CD4-positive, alpha-beta T cell treated with Interleukin-6 at 100 ng/mL for 8 hours (primary cell): ENCODE results near the gene PUM1.
"Not testable (repeated sequence)": the region's sequence is repeated elsewhere in the genome, so short reads cannot be mapped to it uniquely, and the experiment has no call there.

Experiments used
- DNase-seq: peaks from one replicate; pipeline ENCODE4 v3.0.0-alpha.2; 2020; ENCODE audit warnings: mixed read lengths, low spot score

The PUM1 gene

DNA sequence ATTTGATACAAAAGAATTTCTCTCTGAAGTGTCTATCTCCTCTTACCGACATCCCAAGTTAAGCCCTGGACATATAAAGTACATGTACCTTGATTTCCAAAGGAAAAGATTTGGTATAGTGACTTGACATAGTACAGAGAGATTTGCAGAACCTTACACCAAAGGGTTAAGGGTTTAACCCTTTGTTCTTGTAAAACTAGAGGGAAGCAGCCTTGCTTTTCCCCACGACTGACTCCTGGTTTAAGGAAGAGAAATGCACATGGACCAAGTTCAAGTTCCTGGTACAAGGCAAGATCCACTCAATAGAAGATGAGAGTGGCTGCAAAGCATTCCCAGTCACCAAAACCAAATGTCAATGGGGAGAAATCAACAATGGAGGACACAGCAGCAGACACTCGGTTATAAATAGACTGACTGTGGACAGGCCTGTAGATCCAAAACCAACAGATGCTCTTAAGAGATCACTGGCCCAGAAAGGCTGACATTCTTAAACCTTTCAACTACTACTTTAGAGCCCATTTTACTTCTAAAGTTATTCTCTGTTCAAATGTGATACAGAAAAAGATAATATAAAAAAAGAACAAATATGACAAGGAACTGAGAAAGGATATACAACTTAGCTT lies 69.4 kb downstream of the PUM1 start:
- no peak for DNase-seq

DNA sequence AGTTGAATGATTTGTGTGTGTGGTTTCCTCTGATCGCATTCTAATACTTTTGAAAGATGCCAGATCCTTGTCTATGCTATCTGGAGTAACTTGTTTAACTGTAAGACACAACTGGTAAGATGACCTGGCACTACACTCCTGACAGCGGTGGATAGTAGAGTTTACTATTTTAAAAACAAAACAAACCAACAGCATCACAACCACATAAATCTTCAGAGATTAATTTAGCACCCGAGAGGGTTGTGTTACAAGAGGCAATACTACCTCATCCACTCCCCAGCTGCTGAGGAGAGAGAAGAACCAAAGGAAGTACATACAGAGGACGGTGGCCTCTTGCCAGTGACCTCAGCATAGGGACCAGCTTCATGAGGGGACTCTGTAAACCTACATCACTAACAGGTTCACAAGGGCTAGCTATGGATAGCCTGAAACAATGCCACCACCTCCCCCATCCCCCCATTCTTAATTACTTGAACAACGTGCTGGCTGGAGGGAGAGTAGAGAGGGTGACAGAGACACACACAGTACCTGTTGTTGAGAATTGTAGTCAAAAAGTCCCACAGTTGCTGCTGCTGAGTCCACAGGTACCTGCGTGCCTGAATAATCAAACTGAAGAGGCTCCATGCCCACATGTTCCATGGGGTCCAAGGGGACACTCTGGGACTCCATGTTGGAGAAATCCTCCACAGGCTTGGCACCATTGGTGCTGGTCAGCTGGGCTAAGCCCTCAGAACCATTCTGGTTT lies 73.5 kb downstream of the PUM1 start:
- no peak for DNase-seq

DNA sequence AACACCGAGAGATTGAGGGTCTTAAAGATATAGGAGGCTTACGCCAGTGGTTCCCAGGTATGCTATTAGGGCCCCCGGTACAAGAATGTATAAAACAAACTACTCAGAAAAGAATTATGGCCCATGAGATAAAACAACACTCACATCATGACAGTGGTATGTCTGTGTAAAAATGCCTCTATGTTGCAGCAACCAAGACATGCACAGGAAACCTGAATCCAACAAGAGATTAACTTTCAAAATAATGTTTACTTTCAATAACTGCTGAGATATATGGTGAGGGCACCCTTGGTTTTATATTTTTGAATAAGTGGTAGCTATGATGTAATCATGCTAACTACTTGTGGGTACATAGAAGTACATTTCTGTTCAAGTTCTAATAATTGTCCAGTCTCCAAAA lies 74.9 kb downstream of the PUM1 start:
- DNase-seq: no peak

GRCh38 chr1:30988045-30988444 lies 77.5 kb downstream of the PUM1 start:
- DNase-seq: no peak

GRCh38 chr1:30986755-30987154 lies 78.8 kb downstream of the PUM1 start:
- no peak for DNase-seq

- no peak for DNase-seq
These were observed 80.5 kb downstream of the PUM1 start for GRCh38 chr1:30984991-30985503.

DNA sequence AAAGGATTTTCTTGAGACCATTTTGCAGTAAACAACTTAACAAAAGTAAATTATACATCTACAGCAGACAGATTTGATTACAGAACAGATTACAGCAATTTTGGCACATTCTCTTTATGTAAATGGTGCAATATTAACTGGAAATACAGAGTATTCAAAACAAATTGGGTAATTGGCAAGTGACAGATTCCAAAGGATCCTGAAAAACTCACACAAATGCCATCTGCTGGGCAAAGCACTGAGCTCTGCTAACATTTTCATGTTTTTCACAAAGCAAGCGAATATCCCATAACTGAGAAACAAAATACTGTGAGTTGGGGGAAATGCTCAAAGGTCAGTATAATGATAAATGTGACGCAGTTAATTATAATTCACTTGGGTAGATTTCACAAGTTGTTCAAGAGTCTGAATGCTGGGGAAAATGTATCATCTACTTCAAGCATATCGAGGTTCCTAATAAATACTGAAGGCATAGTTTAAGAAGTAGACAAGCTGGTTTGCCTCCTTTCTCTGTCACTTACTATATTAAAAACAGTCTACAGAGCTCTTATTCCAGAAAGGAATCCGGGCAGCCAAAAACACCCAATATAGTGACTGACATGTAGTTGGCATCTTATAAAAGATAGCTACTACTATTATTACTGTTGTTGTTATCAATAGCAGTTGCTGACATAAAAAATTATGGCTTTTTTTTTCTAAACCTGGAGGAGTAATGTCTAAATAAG lies 81.2 kb downstream of the PUM1 start:
- no peak for DNase-seq

GRCh38 chr1:30982937-30983336 lies 82.6 kb downstream of the PUM1 start:
- DNase-seq: no peak

- DNase-seq: no peak
These were observed 83.1 kb downstream of the PUM1 start for GRCh38 chr1:30982431-30982830.

GRCh38 chr1:30981172-30981571 lies 84.3 kb downstream of the PUM1 start:
- no peak for DNase-seq

DNA sequence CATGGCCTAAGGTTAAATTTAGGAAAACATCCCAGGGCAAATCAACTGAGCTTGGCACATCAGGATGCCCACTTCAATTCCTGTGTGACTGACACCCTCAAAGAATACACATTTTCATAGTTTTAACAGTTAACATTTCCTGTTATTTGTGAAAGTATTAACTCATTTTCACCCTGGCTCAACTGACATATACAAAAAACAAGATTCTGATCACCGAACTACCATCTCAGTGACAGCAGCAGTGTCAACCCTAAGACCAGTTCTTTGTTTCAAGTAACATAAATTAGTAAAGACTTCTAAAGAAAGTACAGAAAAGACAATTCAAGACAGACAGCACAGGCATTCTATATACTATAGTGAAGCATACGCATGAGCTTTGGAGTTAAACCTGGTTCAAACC lies 88.0 kb downstream of the PUM1 start:
- DNase-seq: no peak

GRCh38 chr1:30977105-30977504 lies 88.4 kb downstream of the PUM1 start:
- DNase-seq: no peak

- DNase-seq: no peak
These were observed 89.4 kb downstream of the PUM1 start for GRCh38 chr1:30976143-30976542.

DNA sequence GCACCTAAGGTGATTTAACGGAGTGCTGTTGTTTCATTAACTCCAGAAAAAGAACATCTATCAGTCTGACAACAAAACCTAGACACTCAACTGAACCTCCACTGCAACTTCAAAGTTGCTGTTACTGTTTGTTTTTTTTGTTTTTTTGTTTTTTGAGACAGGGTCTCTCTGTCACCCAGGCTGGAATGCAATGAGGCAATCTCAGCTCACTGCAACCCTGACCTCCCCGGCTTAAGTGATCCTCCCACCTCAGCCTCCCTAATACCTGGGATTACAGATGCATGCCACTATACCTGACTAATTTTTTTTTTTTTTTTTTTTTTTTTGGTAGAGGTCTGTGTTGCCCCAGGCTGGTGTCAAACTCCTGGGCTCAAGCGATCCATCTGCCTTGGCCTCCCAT lies 90.3 kb downstream of the PUM1 start:
- DNase-seq: no peak

GRCh38 chr1:30974536-30974935 lies 91.0 kb downstream of the PUM1 start:
- DNase-seq: no peak

- DNase-seq: not testable (repeated sequence)
These were observed 93.2 kb downstream of the PUM1 start for GRCh38 chr1:30972349-30972748.

DNA sequence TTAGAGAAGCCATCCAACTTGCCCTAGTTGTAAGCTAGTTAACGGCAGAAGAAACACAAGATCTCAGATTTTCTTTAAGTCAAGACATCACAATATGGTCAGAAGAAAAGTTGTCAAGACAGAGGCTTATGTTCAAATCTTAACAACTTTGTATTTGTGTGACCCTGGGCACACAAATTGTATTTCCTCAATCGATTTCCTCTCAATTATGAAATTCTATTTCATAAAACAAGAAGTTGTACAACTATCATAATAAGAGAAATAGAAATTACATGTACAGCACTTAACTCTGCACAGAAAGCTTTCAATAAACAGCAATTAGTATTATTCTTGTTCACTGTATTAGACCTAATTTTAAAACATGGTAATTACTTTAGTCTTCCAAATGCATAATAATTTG lies 94.0 kb downstream of the PUM1 start:
- no peak for DNase-seq

DNA sequence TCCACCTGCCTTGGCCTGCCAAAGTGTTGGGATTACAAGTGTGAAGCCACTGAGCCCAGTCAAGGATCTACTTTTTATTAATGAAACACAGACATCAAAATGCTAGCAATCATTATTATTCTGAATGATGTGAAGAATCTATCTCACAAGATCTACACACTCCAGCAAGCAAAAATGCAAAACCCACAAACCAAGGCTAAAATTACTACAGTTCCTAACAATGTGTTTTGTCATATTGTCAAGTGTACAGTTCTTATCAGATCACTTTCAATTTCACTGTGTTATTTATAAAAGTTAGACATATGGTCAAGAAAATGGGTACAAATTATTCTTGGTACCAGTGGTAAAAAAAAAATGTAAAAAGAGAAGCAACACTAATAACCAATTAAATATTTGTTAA lies 95.6 kb downstream of the PUM1 start:
- DNase-seq: no peak

- DNase-seq: no peak
These were observed 97.1 kb downstream of the PUM1 start for GRCh38 chr1:30968220-30968971.

GRCh38 chr1:30966690-30967369 lies 98.7 kb downstream of the PUM1 start:
- DNase-seq: no peak

DNA sequence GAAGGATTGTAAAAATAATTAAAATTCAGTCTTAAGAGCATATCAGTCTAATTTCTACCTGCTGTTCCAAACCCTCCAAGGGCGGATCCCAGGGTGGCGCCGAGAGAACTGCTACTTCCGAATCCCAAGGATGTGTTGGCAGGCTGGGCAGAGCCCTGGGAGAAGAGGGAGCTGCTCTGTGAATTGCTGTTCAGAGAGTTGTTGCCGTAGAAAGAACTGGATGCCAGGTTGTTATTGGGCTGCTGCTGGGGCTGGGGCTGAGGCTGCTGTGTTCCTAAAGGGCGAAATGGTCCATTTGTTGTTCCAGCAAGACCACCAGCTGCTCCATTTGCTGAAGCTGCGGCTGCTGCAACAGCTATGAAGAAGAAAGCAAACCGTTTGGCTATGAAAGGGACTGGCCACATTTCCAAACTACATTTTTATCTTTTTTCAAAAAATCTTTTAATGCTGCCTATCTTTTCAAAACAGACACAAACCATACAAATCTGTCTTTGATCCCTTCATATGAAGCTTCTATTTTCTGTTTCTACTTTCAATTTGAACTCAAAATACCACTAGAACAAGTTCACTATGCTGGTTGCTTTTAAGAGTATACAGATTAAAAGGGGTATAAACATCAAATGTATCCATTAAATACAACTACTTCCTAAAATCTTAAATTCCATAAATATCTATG lies 99.5 kb downstream of the PUM1 start:
- no peak for DNase-seq
